ENCODE results near the gene AMPD2. TPM values are rescaled to one million over a fixed set of nuclear protein-coding genes. Genes with fewer than 3 reads are reported as not detected.

Gene AMPD2
- total RNA-seq, 1 experiment from 2014 or later, result 69.9 TPM

GRCh38 chr1:109625176-109625575, 5.5 kb downstream of the AMPD2 start:
- Histone ChIP-seq H3K4me2 (ENCODE audit: low read length) (no peak overlapping the region), H3K27ac (ENCODE audit: low read depth, low read length) (no peak overlapping the region), H4K20me1 (ENCODE audit: insufficient read depth) (no peaks in the 10 kb centered on the region), H3K9me2 (ENCODE audit: insufficient read depth) (no peaks in the 10 kb centered on the region), H3K4me3 (replicated peaks in 1 of 2; ENCODE audit: low read depth in 1 of 2, low read length in 2 of 2) (no peak overlapping the region), H2AFZ (ENCODE audit: low read depth, low read length, poor library complexity, severe bottlenecking) (no peak overlapping the region), H3K9me3 (ENCODE audit: control insufficient read depth in 1 of 2, insufficient read depth in 1 of 2, low read depth in 1 of 2, low read length in 2 of 2) (no peaks in the 10 kb centered on the region), H3K27me3 (ENCODE audit: insufficient read depth, low read length) (no peaks in the 10 kb centered on the region), H3K79me2 (ENCODE audit: insufficient read depth, low read length) (peaks cover 47% of the 10 kb centered on the region), H3K9ac (ENCODE audit: low read length) (no peak overlapping the region), H3K4me1 (ENCODE audit: control insufficient read depth in 1 of 2, insufficient read depth in 2 of 2, low read length in 2 of 2) (peaks cover 13 to 20% of the 10 kb centered on the region in 2 experiments; a peak in 2 of 4 replicates), H3K36me3 (ENCODE audit: control insufficient read depth in 1 of 2, insufficient read depth in 2 of 2, low read length in 2 of 2) (peaks cover 0 to 16% of the 10 kb centered on the region in 2 experiments; a peak in 2 of 4 replicates)
- RAD21 ChIA-PET (ENCODE audit: low non-redundant PET in 1 of 2, low total read pairs in 2 of 2, uncharacterized antibody in 2 of 2, unreplicated experiment in 2 of 2), result no interaction called here
- DNase-seq (ENCODE audit: low read depth, low spot score), result no peak
- intact Hi-C loops (cut with micrococcal nuclease), result no loop called here
- BruUV-seq (replicated peaks), result no TSS peak
- no peak for ATAC-seq
- POLR2A ChIA-PET, result no interaction called here
- TF ChIP-seq RAD21 (IDR thresholded peaks at IDR 0.05; ENCODE audit: low read depth) (no peak), ZNF274 (IDR thresholded peaks at IDR 0.05; ENCODE audit: low read depth, low read length) (no peak), CBX3 (IDR thresholded peaks at IDR 0.05; ENCODE audit: low read depth) (no peak), CTCF (IDR thresholded peaks at IDR 0.05 in 2 of 3, conservative IDR thresholded peaks at IDR 0.05 in 1 of 3; ENCODE audit: borderline replicate concordance in 1 of 3, insufficient read depth in 1 of 3, low read depth in 2 of 3, low read length in 2 of 3) (no peak), ZFX (IDR thresholded peaks at IDR 0.05) (no peak), MAX (IDR thresholded peaks at IDR 0.05) (no peak), TCF7L2 (IDR thresholded peaks at IDR 0.05; ENCODE audit: borderline replicate concordance, extremely low read depth, insufficient read depth, insufficient read length) (no peak), ATF3 (IDR thresholded peaks at IDR 0.05) (no peak), JUND (IDR thresholded peaks at IDR 0.05) (no peak), YY1 (IDR thresholded peaks at IDR 0.05; ENCODE audit: extremely low read depth, insufficient replicate concordance, low read depth, low read length) (no peak), SIN3A (IDR thresholded peaks at IDR 0.05; ENCODE audit: low read depth) (no peak), EGR1 (IDR thresholded peaks at IDR 0.05; ENCODE audit: low read depth) (no peak)
- CTCF ChIA-PET, result interaction anchor here (0.9 kb wide), 1 partner anchor 24 kb away, joined by 3 read pairs; no protein-coding TSS in a partner anchor
